IMR-90 (cell line): ENCODE data around the gene ZSCAN30. TPM values are rescaled to one million over a fixed set of nuclear protein-coding genes. Genes with fewer than 3 reads are reported as not detected.

Experiments
- ATAC-seq: fragments of 200-7000 bp; cut with Tn5 transposase; 2 replicates; pipeline ENCODE4 v1.9.1; 2020; ENCODE audit warnings: low read depth, mild to moderate bottlenecking, moderate library complexity
- BruUV-seq: library from RNA; stranded (reverse); fragments of 400-500 nt; replicated peaks from 2 replicates; lab custom pipeline; 2021; lab: Mats Ljungman, UMichigan
- CTCF ChIA-PET: fragments of 300-600 bp; formaldehyde crosslinking; extraction: SDS; loops from one replicate; lab custom pipeline; 2021; ENCODE audit warnings: antibody characterized with exemption; lab: Yijun Ruan, JAX
- POLR2A ChIA-PET: fragments of 300-600 bp; sonication (Branson Sonifier 250); formaldehyde crosslinking; loops from one replicate; lab custom pipeline; 2022; ENCODE audit warnings: antibody characterized with exemption; ENCODE audit not compliant: unreplicated experiment; lab: Charles Lee
- DNase-seq: peaks from one replicate; pipeline ENCODE4 v3.0.0; 2013
- H2AFZ ChIP-seq: replicated peaks from 2 replicates; pipeline ENCODE3; 2013; ENCODE audit warnings: low read length, mild to moderate bottlenecking; ENCODE audit not compliant: poor library complexity
- H2AK5ac ChIP-seq: 2 replicates; pipeline ENCODE4 v1.6.1; 2013; ENCODE audit warnings: low read depth, low read length, inconsistent platforms
- H2AK9ac ChIP-seq: replicated peaks from 2 replicates; pipeline ENCODE3; 2013; ENCODE audit warnings: mild to moderate bottlenecking, low read depth, low read length, moderate library complexity; ENCODE audit not compliant: poor library complexity
- H2BK120ac ChIP-seq: 2 replicates; pipeline ENCODE4 v1.6.1; 2013; ENCODE audit warnings: low read depth, low read length, inconsistent platforms
- H2BK15ac ChIP-seq: 3 replicates; pipeline ENCODE4 v1.6.1; 2013; ENCODE audit warnings: low read depth, low read length, inconsistent platforms
- H2BK20ac ChIP-seq: 2 replicates; pipeline ENCODE4 v1.6.1; 2013; ENCODE audit warnings: low read depth, mild to moderate bottlenecking, inconsistent platforms, low read length, moderate library complexity
- H2BK5ac ChIP-seq: 2 replicates; pipeline ENCODE4 v1.6.1; 2013; ENCODE audit warnings: mild to moderate bottlenecking, low read depth, low read length, inconsistent platforms; ENCODE audit not compliant: poor library complexity, severe bottlenecking
- H3K14ac ChIP-seq: replicated peaks from 2 replicates; pipeline ENCODE4 v1.6.1; 2013; ENCODE audit warnings: low read depth, low read length, inconsistent platforms
- H3K18ac ChIP-seq: 2 replicates; pipeline ENCODE4 v1.6.1; 2013; ENCODE audit warnings: low read depth, low read length, control low read depth
- H3K23ac ChIP-seq: 2 replicates; pipeline ENCODE4 v1.6.1; 2013; ENCODE audit warnings: low read depth, low read length, inconsistent platforms
- H3K27ac ChIP-seq: 2 replicates; pipeline ENCODE4 v1.5.1; 2013; ENCODE audit warnings: mild to moderate bottlenecking, control low read depth, low read length; ENCODE audit not compliant: insufficient read depth
- H3K27me3 ChIP-seq: 2 replicates; pipeline ENCODE4 v1.6.1; 2013; ENCODE audit warnings: low read length; ENCODE audit not compliant: control insufficient read depth, insufficient read depth
- H3K36me3 ChIP-seq: 2 replicates; pipeline ENCODE4 v1.6.1; 2013; ENCODE audit warnings: low read length, mixed read lengths; ENCODE audit not compliant: control insufficient read depth, insufficient read depth
- H3K4ac ChIP-seq: 2 replicates; pipeline ENCODE4 v1.6.1; 2013; ENCODE audit warnings: low read depth, low read length, inconsistent platforms
- H3K4me1 ChIP-seq: 2 replicates; pipeline ENCODE4 v1.6.1; 2013; ENCODE audit warnings: low read length, mixed read lengths; ENCODE audit not compliant: control insufficient read depth, insufficient read depth
- H3K4me2 ChIP-seq: 2 replicates; pipeline ENCODE4 v1.6.1; 2013; ENCODE audit warnings: low read depth, mild to moderate bottlenecking, control low read depth, low read length, moderate library complexity
- H3K4me3 ChIP-seq: 2 replicates; pipeline ENCODE4 v1.5.1; 2013; ENCODE audit warnings: low read depth, mild to moderate bottlenecking, control low read depth, low read length, moderate library complexity; ENCODE audit not compliant: insufficient read depth
- H3K56ac ChIP-seq: 2 replicates; pipeline ENCODE4 v1.6.1; 2013; ENCODE audit warnings: low read length, inconsistent platforms; ENCODE audit not compliant: insufficient read depth; ENCODE audit errors: extremely low read depth
- H3K79me1 ChIP-seq, 2 experiments: 2 replicates each; pipeline ENCODE4 v1.6.1; 2013; ENCODE audit warnings: low read length in 2 of 2, inconsistent platforms in 1 of 2, low read depth in 1 of 2
- H3K9ac ChIP-seq: 2 replicates; pipeline ENCODE4 v1.6.1; 2013; ENCODE audit warnings: low read depth, low read length, control low read depth
- H3K9me1 ChIP-seq: 2 replicates; pipeline ENCODE4 v1.6.1; 2013; ENCODE audit warnings: low read length, inconsistent platforms; ENCODE audit not compliant: insufficient read depth
- H3K9me3 ChIP-seq: 2 replicates; pipeline ENCODE4 v1.6.1; 2013; ENCODE audit warnings: low read length; ENCODE audit not compliant: control insufficient read depth, insufficient read depth
- H4K20me1 ChIP-seq: 2 replicates; pipeline ENCODE4 v1.6.1; 2013; ENCODE audit warnings: low read length, inconsistent platforms; ENCODE audit not compliant: insufficient read depth
- H4K5ac ChIP-seq: 2 replicates; pipeline ENCODE4 v1.6.1; 2013; ENCODE audit warnings: mild to moderate bottlenecking, low read depth, low read length, control low read depth
- H4K8ac ChIP-seq, 2 experiments: 2 replicates each; pipeline ENCODE4 v1.6.1; 2013; ENCODE audit warnings: low read depth in 2 of 2, low read length in 2 of 2, control low read depth in 1 of 2, inconsistent platforms in 1 of 2
- H4K91ac ChIP-seq: 2 replicates; pipeline ENCODE4 v1.6.1; 2013; ENCODE audit warnings: low read depth, low read length, inconsistent platforms; ENCODE audit not compliant: insufficient read depth
- BHLHE40 ChIP-seq: fragments of 150-350 bp; IDR thresholded peaks from 2 replicates; pipeline ENCODE4 v1.6.1; 2016; ENCODE audit warnings: mild to moderate bottlenecking, low read depth, low read length
- CEBPB ChIP-seq: IDR thresholded peaks from 2 replicates; pipeline ENCODE4 v1.6.1; 2012; ENCODE audit warnings: low read depth, low read length, improper control_type of control experiment
- FOS ChIP-seq: fragments of 150-350 bp; IDR thresholded peaks from 2 replicates; pipeline ENCODE4 v1.6.1; 2016; ENCODE audit warnings: low read depth, low read length
- MAZ ChIP-seq: IDR thresholded peaks from 2 replicates; pipeline ENCODE4 v1.6.1; 2012; ENCODE audit warnings: low read depth, mild to moderate bottlenecking, low read length, improper control_type of control experiment, moderate library complexity, borderline replicate concordance
- POLR2A ChIP-seq: IDR thresholded peaks from 2 replicates; pipeline ENCODE4 v1.6.1; 2012; ENCODE audit warnings: mild to moderate bottlenecking, low read depth, low read length
- RCOR1 ChIP-seq: IDR thresholded peaks from 2 replicates; pipeline ENCODE4 v1.6.1; 2012; ENCODE audit warnings: mild to moderate bottlenecking, low read length, improper control_type of control experiment; ENCODE audit not compliant: insufficient replicate concordance
- SMC3 ChIP-seq: fragments of 150-350 bp; IDR thresholded peaks from 2 replicates; pipeline ENCODE4 v1.6.1; 2016; ENCODE audit warnings: low read depth, mild to moderate bottlenecking, antibody characterized with exemption, low read length, moderate library complexity
- USF2 ChIP-seq: fragments of 150-350 bp; IDR thresholded peaks from 2 replicates; pipeline ENCODE4 v1.6.1; 2017; ENCODE audit warnings: mild to moderate bottlenecking, antibody characterized with exemption, low read length, low read depth
- WGBS, 2 experiments: methylation state at CpG; one replicate each; pipeline versions ENCODE4 v1.1.5 to v1.1.7; 2013; ENCODE audit warnings: missing lambda C conversion rate in 2 of 2; ENCODE audit not compliant: insufficient read length in 1 of 2; ENCODE audit errors: extremely low coverage in 2 of 2; 5-methylcytosine and 5-hydroxymethylcytosine counted together
- dilution Hi-C: fragments of 300-500 bp; cut with HindIII; formaldehyde crosslinking; loops from one replicate; pipeline ENCODE4 v1.14.3; 2018; ENCODE audit warnings: low sequenced_read_pairs; ENCODE audit not compliant: unreplicated experiment
- in situ Hi-C: fragments of 300-500 bp; cut with MboI; formaldehyde crosslinking; loops from 3 replicates; pipeline ENCODE4 v1.14.3; 2019; ENCODE audit warnings: low sequenced_read_pairs, inconsistent platforms, mixed read lengths
- intact Hi-C: fragments of 100-400 bp; cut with micrococcal nuclease; formaldehyde crosslinking; loops from 2 replicates; pipeline ENCODE4 v1.10.0; 2022
- polyA plus RNA-seq, 3 experiments: library from polyadenylated mRNA; depleted of rRNA; stranded (reverse); fragments of >200 nt; gene quantifications; 2 replicates each; pipeline ENCODE4 v1.2.3, GENCODE V29; 2012; ENCODE audit warnings: low replicate concordance in 1 of 3
- total RNA-seq: library from RNA; depleted of rRNA; stranded (reverse); fragments of >200 nt; gene quantifications from 2 replicates; pipeline ENCODE4 v1.2.3, GENCODE V29; 2012
- TF ChIP-seq, protein P1 (sequence below): fragments of 150-350 bp; IDR thresholded peaks from 2 replicates; pipeline ENCODE4 v1.6.1; 2016; ENCODE audit warnings: low read depth, mild to moderate bottlenecking, low read length, moderate library complexity, borderline replicate concordance

Gene ZSCAN30
- total and polyA plus RNA-seq, 2 of the 4 experiments (the other 2 are of a cell fraction), result 9.9 to 17.7 TPM

- peak within 1 kb of the TSS; percentile 96 for H3K27ac ChIP-seq
- peak within 1 kb of the TSS; percentile 59 for H2BK120ac ChIP-seq
- peak within 1 kb of the TSS; percentile 95 for H3K14ac ChIP-seq
- ChIA-PET CTCF (no interaction called here), POLR2A (interaction anchor here (0.6 kb wide), 1 partner anchor 114 kb away, joined by 3 read pairs; no protein-coding TSS in a partner anchor)
- no peaks in the 10 kb centered on the region for H4K20me1 ChIP-seq
- H2BK20ac ChIP-seq, result peak within 1 kb of the TSS; percentile 41
- H2AFZ ChIP-seq, result peak within 1 kb of the TSS; percentile 92
- WGBS, 2 experiments, result 0% methylated on average over 2 of the region's 60 CpGs; no CpG with 5 or more reads in 1 of the 2 experiments
- H2BK5ac ChIP-seq, result peak within 1 kb of the TSS; percentile 87
- H3K9ac ChIP-seq, result peak within 1 kb of the TSS; percentile 94
- H4K91ac ChIP-seq, result peak within 1 kb of the TSS; percentile 82
- in situ Hi-C loops, result loop anchor here (5.0 to 25.0 kb wide), 3 partner anchors 51 to 721 kb away; partner anchors contain the start of genes RMP24, ZNF24 and ZSCAN30
- TF ChIP-seq CEBPB (no peak), USF2 (peak; percentile 18; the same call in 1 of the 2 replicates), SMC3 (no peak), RCOR1 (peak; percentile 21), BHLHE40 (no peak), FOS (no peak), POLR2A (peak; percentile 96), MAZ (peak; percentile 79; the same call in 1 of the 2 replicates)
- TF ChIP-seq, protein P1, sequence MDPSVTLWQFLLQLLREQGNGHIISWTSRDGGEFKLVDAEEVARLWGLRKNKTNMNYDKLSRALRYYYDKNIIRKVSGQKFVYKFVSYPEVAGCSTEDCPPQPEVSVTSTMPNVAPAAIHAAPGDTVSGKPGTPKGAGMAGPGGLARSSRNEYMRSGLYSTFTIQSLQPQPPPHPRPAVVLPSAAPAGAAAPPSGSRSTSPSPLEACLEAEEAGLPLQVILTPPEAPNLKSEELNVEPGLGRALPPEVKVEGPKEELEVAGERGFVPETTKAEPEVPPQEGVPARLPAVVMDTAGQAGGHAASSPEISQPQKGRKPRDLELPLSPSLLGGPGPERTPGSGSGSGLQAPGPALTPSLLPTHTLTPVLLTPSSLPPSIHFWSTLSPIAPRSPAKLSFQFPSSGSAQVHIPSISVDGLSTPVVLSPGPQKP, result peak; percentile 55; the same call in 1 of the 2 replicates
- intact Hi-C loops, result loop anchor here (2.0 to 5.0 kb wide), 3 partner anchors 51 to 256 kb away; partner anchors contain the start of genes INO80C, ZNF24 and ZSCAN30
- H3K4me1 ChIP-seq, result peaks cover 2% of the 10 kb centered on the region; the same call in 1 of the 2 replicates
- H4K5ac ChIP-seq, result peak within 1 kb of the TSS; percentile 100
- no TSS peak for BruUV-seq
- H3K9me1 ChIP-seq, result no peaks in the 10 kb centered on the region
- peak within 1 kb of the TSS; percentile 90 to 93 for H4K8ac ChIP-seq
- peak; percentile 96 for DNase-seq
- peak within 1 kb of the TSS; percentile 68 for H3K18ac ChIP-seq
- peaks cover 24% of the 10 kb centered on the region for H3K36me3 ChIP-seq
- peak within 1 kb of the TSS; percentile 93 for H3K4ac ChIP-seq
- H3K4me3 ChIP-seq, result peak within 1 kb of the TSS; percentile 53
- H3K27me3 ChIP-seq, result no peaks in the 10 kb centered on the region
- peak within 1 kb of the TSS; percentile 36; the same call in 1 of the 2 replicates for H2AK5ac ChIP-seq
- H3K23ac ChIP-seq, result peak within 1 kb of the TSS; percentile 90
- dilution Hi-C loops, result no loop called here
- peak within 1 kb of the TSS; percentile 67 for H2BK15ac ChIP-seq
- H3K79me1 ChIP-seq, result peaks cover 5 to 8% of the 10 kb centered on the region in 2 experiments
- H3K4me2 ChIP-seq, result peak within 1 kb of the TSS; percentile 97
- ATAC-seq, result peak; percentile 100
- peak within 1 kb of the TSS; percentile 89 for H3K56ac ChIP-seq
- peaks cover 13% of the 10 kb centered on the region for H3K9me3 ChIP-seq
- peak within 1 kb of the TSS; percentile 89 for H2AK9ac ChIP-seq
Observed at GRCh38 chr18:35240664-35241447, 49.2 kb downstream of the ZSCAN30 start, which contains the start of gene ZNF397. Gene ZNF397 (plus strand): TSS chr18:35241034. CDS start chr18:35242471, 1,437 bp downstream.
